ENCODE measurements around the gene EIF2AK3.

EIF2AK3 gene

DNA sequence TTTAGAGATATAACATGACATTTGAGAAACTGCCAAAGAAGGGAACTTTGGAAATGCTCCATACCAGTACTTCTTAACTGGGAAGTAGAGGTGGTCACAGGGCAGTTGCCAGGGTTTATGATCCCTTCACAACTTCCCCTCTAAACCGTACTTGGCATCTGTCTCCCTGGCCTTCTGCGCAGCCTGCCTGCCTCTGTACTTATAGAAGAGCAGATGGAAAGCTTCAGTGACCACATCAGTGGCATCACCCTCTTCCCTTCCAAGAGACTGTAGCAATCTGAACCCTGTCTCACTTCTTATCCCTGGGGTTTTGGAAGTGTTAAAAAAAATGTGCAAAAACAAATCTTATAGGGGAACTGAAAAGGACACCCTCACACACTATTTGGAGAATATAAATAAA is 64.1 kb downstream of the EIF2AK3 start:
- ATAC-seq = no peak
- TF ChIP-seq ISL1 (CRISPR knock-in tag; IDR thresholded peaks at IDR 0.05) (no peak), CREB5 (CRISPR knock-in tag; IDR thresholded peaks at IDR 0.05; ENCODE audit: low read depth) (no peak), ARNTL (CRISPR knock-in tag; IDR thresholded peaks at IDR 0.05; ENCODE audit: borderline replicate concordance, low read depth) (no peak), ZC3H10 (CRISPR knock-in tag; IDR thresholded peaks at IDR 0.05) (no peak), CSDC2 (CRISPR knock-in tag; IDR thresholded peaks at IDR 0.05) (no peak), SNAI2 (CRISPR knock-in tag; IDR thresholded peaks at IDR 0.05) (no peak), OSR1 (CRISPR knock-in tag; IDR thresholded peaks at IDR 0.05) (no peak), TCF4 (CRISPR knock-in tag; IDR thresholded peaks at IDR 0.05; ENCODE audit: borderline replicate concordance) (no peak), ZNF70 (CRISPR knock-in tag; IDR thresholded peaks at IDR 0.05) (no peak), TOX (CRISPR knock-in tag; IDR thresholded peaks at IDR 0.05; ENCODE audit: borderline replicate concordance) (no peak)
- TF ChIP-seq, protein P1, sequence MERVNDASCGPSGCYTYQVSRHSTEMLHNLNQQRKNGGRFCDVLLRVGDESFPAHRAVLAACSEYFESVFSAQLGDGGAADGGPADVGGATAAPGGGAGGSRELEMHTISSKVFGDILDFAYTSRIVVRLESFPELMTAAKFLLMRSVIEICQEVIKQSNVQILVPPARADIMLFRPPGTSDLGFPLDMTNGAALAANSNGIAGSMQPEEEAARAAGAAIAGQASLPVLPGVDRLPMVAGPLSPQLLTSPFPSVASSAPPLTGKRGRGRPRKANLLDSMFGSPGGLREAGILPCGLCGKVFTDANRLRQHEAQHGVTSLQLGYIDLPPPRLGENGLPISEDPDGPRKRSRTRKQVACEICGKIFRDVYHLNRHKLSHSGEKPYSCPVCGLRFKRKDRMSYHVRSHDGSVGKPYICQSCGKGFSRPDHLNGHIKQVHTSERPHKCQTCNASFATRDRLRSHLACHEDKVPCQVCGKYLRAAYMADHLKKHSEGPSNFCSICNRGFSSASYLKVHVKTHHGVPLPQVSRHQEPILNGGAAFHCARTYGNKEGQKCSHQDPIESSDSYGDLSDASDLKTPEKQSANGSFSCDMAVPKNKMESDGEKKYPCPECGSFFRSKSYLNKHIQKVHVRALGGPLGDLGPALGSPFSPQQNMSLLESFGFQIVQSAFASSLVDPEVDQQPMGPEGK (CRISPR knock-in tag; IDR thresholded peaks at IDR 0.05; ENCODE audit: borderline replicate concordance) = no peak
- TF ChIP-seq, protein P2, sequence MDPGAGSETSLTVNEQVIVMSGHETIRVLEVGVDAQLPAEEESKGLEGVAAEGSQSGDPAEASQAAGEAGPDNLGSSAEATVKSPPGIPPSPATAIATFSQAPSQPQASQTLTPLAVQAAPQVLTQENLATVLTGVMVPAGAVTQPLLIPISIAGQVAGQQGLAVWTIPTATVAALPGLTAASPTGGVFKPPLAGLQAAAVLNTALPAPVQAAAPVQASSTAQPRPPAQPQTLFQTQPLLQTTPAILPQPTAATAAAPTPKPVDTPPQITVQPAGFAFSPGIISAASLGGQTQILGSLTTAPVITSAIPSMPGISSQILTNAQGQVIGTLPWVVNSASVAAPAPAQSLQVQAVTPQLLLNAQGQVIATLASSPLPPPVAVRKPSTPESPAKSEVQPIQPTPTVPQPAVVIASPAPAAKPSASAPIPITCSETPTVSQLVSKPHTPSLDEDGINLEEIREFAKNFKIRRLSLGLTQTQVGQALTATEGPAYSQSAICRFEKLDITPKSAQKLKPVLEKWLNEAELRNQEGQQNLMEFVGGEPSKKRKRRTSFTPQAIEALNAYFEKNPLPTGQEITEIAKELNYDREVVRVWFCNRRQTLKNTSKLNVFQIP (CRISPR knock-in tag; IDR thresholded peaks at IDR 0.05; ENCODE audit: borderline replicate concordance, low read depth) = no peak

- ATAC-seq = no peak
These were observed 65.4 kb downstream of the EIF2AK3 start for GRCh38 chr2:88561646-88562388.

More at GRCh38 chr2:88561646-88562388, 65.4 kb downstream of the EIF2AK3 start:
- TF ChIP-seq SNAI2 (CRISPR knock-in tag; IDR thresholded peaks at IDR 0.05) (no peak), ARNTL (CRISPR knock-in tag; IDR thresholded peaks at IDR 0.05; ENCODE audit: borderline replicate concordance, low read depth) (no peak), TCF4 (CRISPR knock-in tag; IDR thresholded peaks at IDR 0.05; ENCODE audit: borderline replicate concordance) (no peak), PPARA (CRISPR knock-in tag; IDR thresholded peaks at IDR 0.05; ENCODE audit: borderline replicate concordance) (no peak), ZFP30 (CRISPR knock-in tag; IDR thresholded peaks at IDR 0.05) (no peak), ZNF8 (CRISPR knock-in tag; IDR thresholded peaks at IDR 0.05) (no peak), BACH2 (CRISPR knock-in tag; IDR thresholded peaks at IDR 0.05; ENCODE audit: borderline replicate concordance) (no peak), ISL1 (CRISPR knock-in tag; IDR thresholded peaks at IDR 0.05) (no peak), OSR1 (CRISPR knock-in tag; IDR thresholded peaks at IDR 0.05) (no peak), ZC3H10 (CRISPR knock-in tag; IDR thresholded peaks at IDR 0.05) (no peak), RARB (CRISPR knock-in tag; IDR thresholded peaks at IDR 0.05) (no peak), ZNF565 (CRISPR knock-in tag; conservative IDR thresholded peaks at IDR 0.05; ENCODE audit: low read depth) (no peak), GLIS3 (CRISPR knock-in tag; IDR thresholded peaks at IDR 0.05) (no peak), CSDC2 (CRISPR knock-in tag; IDR thresholded peaks at IDR 0.05) (no peak)
- TF ChIP-seq, protein P3, sequence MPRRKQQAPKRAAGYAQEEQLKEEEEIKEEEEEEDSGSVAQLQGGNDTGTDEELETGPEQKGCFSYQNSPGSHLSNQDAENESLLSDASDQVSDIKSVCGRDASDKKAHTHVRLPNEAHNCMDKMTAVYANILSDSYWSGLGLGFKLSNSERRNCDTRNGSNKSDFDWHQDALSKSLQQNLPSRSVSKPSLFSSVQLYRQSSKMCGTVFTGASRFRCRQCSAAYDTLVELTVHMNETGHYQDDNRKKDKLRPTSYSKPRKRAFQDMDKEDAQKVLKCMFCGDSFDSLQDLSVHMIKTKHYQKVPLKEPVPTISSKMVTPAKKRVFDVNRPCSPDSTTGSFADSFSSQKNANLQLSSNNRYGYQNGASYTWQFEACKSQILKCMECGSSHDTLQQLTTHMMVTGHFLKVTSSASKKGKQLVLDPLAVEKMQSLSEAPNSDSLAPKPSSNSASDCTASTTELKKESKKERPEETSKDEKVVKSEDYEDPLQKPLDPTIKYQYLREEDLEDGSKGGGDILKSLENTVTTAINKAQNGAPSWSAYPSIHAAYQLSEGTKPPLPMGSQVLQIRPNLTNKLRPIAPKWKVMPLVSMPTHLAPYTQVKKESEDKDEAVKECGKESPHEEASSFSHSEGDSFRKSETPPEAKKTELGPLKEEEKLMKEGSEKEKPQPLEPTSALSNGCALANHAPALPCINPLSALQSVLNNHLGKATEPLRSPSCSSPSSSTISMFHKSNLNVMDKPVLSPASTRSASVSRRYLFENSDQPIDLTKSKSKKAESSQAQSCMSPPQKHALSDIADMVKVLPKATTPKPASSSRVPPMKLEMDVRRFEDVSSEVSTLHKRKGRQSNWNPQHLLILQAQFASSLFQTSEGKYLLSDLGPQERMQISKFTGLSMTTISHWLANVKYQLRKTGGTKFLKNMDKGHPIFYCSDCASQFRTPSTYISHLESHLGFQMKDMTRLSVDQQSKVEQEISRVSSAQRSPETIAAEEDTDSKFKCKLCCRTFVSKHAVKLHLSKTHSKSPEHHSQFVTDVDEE (CRISPR knock-in tag; IDR thresholded peaks at IDR 0.05) = no peak
- TF ChIP-seq, protein P2 (CRISPR knock-in tag; IDR thresholded peaks at IDR 0.05; ENCODE audit: borderline replicate concordance, low read depth) = no peak
